ENCODE results near the gene CUL2.

CUL2 gene

GRCh38 chr10:34966040-34966439 lies 124.1 kb downstream of the CUL2 start:
- H3K4me1 Mint-ChIP-seq, result no peaks in the 10 kb centered on the region
- no peaks in the 10 kb centered on the region for H3K36me3 Mint-ChIP-seq
- ATAC-seq (no peak), DNase-seq (ENCODE audit: low spot score in 2 of 2) (no peak)
- H3K27ac Mint-ChIP-seq, result no peak overlapping the region
- H3K4me3 Mint-ChIP-seq, result no peak overlapping the region
- H3K9me3 Mint-ChIP-seq, result no peaks in the 10 kb centered on the region

- Mint-ChIP-seq H3K9me3 (no peaks in the 10 kb centered on the region), H3K4me1 (no peaks in the 10 kb centered on the region), H3K27ac (no peak overlapping the region), H3K36me3 (no peaks in the 10 kb centered on the region), H3K4me3 (no peak overlapping the region)
- ATAC-seq, result no peak
- no peak for DNase-seq (ENCODE audit: low spot score in 2 of 2)
These were observed 125.9 kb downstream of the CUL2 start for GRCh38 chr10:34964166-34964800.

GRCh38 chr10:34962866-34963265 lies 127.3 kb downstream of the CUL2 start:
- Mint-ChIP-seq H3K4me3 (no peak overlapping the region), H3K4me1 (no peaks in the 10 kb centered on the region), H3K27ac (no peak overlapping the region), H3K36me3 (no peaks in the 10 kb centered on the region), H3K9me3 (no peaks in the 10 kb centered on the region)
- no peak for DNase-seq (ENCODE audit: low spot score in 2 of 2)
- ATAC-seq, result no peak

- DNase-seq (ENCODE audit: low spot score in 2 of 2), result no peak
- Mint-ChIP-seq H3K4me3 (no peak overlapping the region), H3K9me3 (no peaks in the 10 kb centered on the region), H3K27ac (no peak overlapping the region), H3K4me1 (no peaks in the 10 kb centered on the region), H3K36me3 (no peaks in the 10 kb centered on the region)
- no peak for ATAC-seq
These were observed 129.2 kb downstream of the CUL2 start for GRCh38 chr10:34960983-34961382.

- Mint-ChIP-seq H3K36me3 (no peaks in the 10 kb centered on the region), H3K9me3 (no peaks in the 10 kb centered on the region), H3K27ac (no peak overlapping the region), H3K4me1 (no peaks in the 10 kb centered on the region), H3K4me3 (no peak overlapping the region)
- DNase-seq (ENCODE audit: low spot score in 2 of 2), result no peak
- ATAC-seq, result no peak
These were observed 130.4 kb downstream of the CUL2 start for GRCh38 chr10:34959786-34960185.

GRCh38 chr10:34959321-34959720 lies 130.8 kb downstream of the CUL2 start:
- ATAC-seq (no peak), DNase-seq (ENCODE audit: low spot score in 2 of 2) (no peak)
- no peaks in the 10 kb centered on the region for H3K9me3 Mint-ChIP-seq
- no peak overlapping the region for H3K4me3 Mint-ChIP-seq
- H3K4me1 Mint-ChIP-seq, result no peaks in the 10 kb centered on the region
- no peaks in the 10 kb centered on the region for H3K36me3 Mint-ChIP-seq
- no peak overlapping the region for H3K27ac Mint-ChIP-seq
